ENCODE results near the gene TM4SF18.
"Not testable (repeated sequence)": the region's sequence is repeated elsewhere in the genome, so short reads cannot be mapped to it uniquely, and the experiment has no call there.

TM4SF18 gene

DNA sequence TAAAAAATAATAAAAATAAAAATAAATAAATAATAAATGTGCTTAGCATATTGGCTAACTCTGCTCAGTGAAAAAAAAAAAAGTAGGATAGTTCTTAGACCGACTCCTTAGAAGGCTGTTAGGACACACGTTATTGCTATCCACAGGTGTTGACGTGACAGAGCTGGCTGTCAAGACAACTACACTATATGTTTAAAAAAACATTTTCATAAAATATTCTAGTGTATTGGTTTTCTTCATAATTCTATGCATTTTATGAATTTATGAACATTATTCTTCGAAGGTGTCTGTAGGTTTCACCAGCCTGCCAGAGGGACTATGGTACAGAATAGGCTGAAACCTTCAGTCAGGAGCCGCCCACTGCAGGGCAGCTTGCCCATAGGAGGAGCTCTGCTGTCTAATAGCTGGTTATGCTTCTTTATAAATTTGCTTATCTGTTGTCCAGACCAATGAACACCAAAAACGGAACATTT, 34.8 kb upstream of the TM4SF18 start:
- no peak for DNase-seq

GRCh38 chr3:149366941-149367840, 33.8 kb upstream of the TM4SF18 start:
- DNase-seq: no peak

- no peak for DNase-seq
Measured at GRCh38 chr3:149366031-149366430, 32.6 kb upstream of the TM4SF18 start.

- no peak for DNase-seq
Measured at GRCh38 chr3:149364624-149365023, 31.2 kb upstream of the TM4SF18 start.

DNA sequence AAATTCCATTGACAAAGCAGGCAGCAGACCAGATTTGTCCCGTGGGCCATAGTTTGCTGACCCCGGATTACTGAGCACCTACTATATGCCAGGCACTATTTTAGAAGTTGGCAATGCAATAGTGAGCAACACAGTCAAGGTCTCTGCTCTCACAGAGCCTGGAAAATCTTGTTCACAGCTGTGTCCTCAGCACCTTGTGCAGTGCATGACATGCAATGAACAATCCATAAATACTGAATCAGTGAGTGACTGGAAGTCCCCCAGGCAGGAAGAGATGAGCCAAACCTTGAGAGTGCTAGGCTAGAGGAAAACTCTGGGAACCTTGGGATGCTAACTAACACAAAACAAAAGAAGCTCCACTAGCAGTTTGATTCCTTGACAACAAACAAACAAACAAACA, 29.6 kb upstream of the TM4SF18 start:
- DNase-seq: no peak

GRCh38 chr3:149362366-149362765, 28.9 kb upstream of the TM4SF18 start:
- DNase-seq: no peak

GRCh38 chr3:149356630-149357029, 23.2 kb upstream of the TM4SF18 start:
- DNase-seq: no peak

GRCh38 chr3:149356044-149356592, 22.7 kb upstream of the TM4SF18 start:
- DNase-seq: no peak

- DNase-seq: no peak
Measured at GRCh38 chr3:149353581-149354184, 20.2 kb upstream of the TM4SF18 start.

- peak; percentile 0 for DNase-seq
Measured at GRCh38 chr3:149352556-149352955, 19.1 kb upstream of the TM4SF18 start.

GRCh38 chr3:149343951-149344350, 10.5 kb upstream of the TM4SF18 start:
- DNase-seq: no peak

- no peak for DNase-seq
Measured at GRCh38 chr3:149342413-149343380, 9.3 kb upstream of the TM4SF18 start.

DNA sequence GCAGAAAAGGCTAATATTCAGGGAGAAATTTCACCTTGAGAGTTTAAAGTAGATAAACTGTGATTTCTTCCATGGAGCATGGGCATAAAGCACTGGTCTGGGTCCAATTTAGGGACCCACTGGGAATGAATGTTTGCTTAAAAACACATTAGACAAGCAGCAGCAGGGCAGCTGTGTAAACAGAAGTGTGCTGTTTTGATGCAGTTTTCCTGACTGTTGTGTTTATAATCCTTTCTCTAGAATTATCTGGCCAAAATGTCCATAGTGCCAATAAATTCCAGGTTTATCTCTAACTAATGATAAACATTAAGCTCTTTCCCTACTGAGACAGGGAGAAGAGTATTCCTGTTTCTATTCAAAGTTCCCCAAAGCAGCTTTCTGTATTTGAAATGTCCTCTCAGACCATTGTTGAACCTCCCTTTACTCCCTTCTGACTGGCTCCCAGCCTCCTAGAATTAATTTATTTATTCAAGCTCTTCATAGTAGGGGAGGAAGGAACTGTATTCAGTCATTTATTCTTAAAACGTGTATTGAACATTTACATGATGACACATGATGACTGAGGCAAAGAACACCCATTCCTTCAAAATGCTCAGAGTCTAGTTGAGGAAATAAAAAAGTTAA, 7.0 kb upstream of the TM4SF18 start:
- no peak for DNase-seq

DNA sequence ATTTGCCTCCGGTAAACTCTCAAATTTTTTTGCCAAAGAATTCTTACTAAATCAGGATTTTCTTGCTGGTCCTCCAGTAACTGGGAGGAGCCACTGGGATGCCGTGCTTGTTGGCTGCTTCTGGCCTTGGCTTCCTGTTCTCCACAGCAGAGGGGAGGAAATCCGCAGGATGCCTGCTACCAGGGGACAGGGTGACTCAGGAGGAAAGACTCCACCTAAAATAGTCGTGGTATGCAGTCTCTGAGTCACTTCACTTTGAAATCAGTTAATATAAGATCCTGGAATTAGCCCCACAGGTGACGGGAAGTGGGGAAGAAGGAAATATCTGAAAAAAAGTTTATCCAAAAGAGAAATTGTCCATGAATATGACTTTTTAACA, 6.5 kb upstream of the TM4SF18 start:
- no peak for DNase-seq

- not testable (repeated sequence) for DNase-seq
Measured at GRCh38 chr3:149337486-149337885, 4.0 kb upstream of the TM4SF18 start.

- DNase-seq: no peak
Measured at GRCh38 chr3:149336925-149337324, 3.5 kb upstream of the TM4SF18 start.

GRCh38 chr3:149332771-149333170, 665 bp downstream of the TM4SF18 start:
- DNase-seq: no peak

GRCh38 chr3:149332227-149332765, 1.1 kb downstream of the TM4SF18 start:
- no peak for DNase-seq

DNA sequence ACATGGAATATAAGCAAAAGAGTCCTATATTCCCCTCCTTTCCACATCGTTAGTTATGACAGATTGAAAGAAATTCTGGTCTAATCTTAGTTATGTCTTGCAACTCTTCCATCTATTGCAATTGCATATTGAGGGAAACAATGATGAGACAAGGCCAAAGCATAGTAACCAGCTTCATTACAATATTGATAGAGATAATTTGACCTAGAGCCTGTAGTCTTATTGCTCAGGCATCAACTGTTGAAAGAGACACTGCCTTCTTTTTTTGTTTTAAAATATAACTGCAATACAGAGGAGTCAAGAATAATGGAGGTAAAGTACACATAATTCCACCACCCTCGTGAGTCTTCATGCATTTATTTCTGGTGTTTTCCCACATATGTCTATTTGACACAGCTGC, 2.0 kb downstream of the TM4SF18 start:
- no peak for DNase-seq

DNA sequence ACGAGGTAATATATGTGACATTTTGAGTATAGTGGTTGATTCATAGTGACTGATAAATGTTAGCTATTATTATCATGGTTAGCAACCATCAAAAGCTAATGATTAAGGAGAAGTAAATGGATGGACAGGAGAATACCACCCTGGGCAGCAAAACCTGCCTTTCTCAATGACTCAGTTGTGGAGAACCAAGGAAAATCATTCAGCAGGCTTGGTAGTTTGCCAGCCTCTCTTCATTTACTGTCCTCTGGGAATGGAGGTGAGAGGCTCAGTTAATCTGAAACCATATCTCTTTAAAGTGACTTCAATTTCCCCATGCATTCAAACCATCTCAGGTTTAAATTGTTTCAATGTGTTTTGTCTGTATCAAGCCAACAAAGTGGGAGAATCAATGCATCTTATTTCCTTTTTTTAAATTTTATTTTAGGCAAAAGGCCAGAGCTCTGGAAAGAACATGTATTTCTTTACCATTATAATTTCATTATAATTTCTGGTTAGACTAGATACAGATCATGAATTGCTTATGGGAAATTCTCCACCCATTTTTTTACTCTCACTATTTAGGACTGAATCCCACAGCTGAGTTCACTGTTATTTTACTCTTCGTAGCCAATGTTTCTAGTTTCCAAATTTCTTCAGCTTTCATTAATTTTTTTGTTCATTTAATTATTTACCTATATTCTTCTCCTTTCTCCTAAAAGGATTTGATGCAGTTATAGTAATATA, 2.7 kb downstream of the TM4SF18 start:
- DNase-seq: no peak

GRCh38 chr3:149327156-149327555, 6.3 kb downstream of the TM4SF18 start:
- no peak for DNase-seq
